Keratinocyte (primary cell): ENCODE results near the gene WIPF3. TPM values are rescaled to one million over a fixed set of nuclear protein-coding genes. Genes with fewer than 3 reads are reported as not detected.

Experiments
- DNase-seq: peaks from one replicate; pipeline ENCODE4 v3.0.0-alpha.2; 2011; ENCODE audit warnings: low read depth, missing footprints, low spot score
- FAIRE-seq: peaks from 2 replicates; lab custom pipeline; 2011; peaks lifted over from hg19 to GRCh38; lab: Jason Lieb, UNC
- H2AFZ ChIP-seq: 2 replicates; pipeline ENCODE4 v1.6.0; 2012; ENCODE audit warnings: low read length, control low read depth, inconsistent platforms; ENCODE audit not compliant: control insufficient read depth
- H3K27ac ChIP-seq: 2 replicates; pipeline ENCODE4 v1.5.1; 2011; ENCODE audit warnings: low read length; ENCODE audit not compliant: control insufficient read depth, insufficient read depth
- H3K27me3 ChIP-seq: 3 replicates; pipeline ENCODE4 v1.6.0; 2011; ENCODE audit warnings: low read length; ENCODE audit not compliant: control insufficient read depth, insufficient read depth; ENCODE audit errors: extremely low read depth
- H3K36me3 ChIP-seq, 2 experiments: 2 replicates in 1 of 2; 3 replicates in 1 of 2; pipeline ENCODE4 v1.5.1; 2011; ENCODE audit warnings: low read length in 2 of 2, mild to moderate bottlenecking in 1 of 2; ENCODE audit not compliant: control insufficient read depth in 2 of 2, insufficient read depth in 2 of 2; ENCODE audit errors: extremely low read depth in 1 of 2
- H3K4me1 ChIP-seq: 3 replicates; pipeline ENCODE4 v1.5.1; 2011; ENCODE audit warnings: low read length; ENCODE audit not compliant: control insufficient read depth, insufficient read depth; ENCODE audit errors: extremely low read depth
- H3K4me2 ChIP-seq: 3 replicates; pipeline ENCODE4 v1.6.0; 2011; ENCODE audit warnings: low read depth, low read length; ENCODE audit not compliant: control insufficient read depth, insufficient read depth; ENCODE audit errors: extremely low read depth
- H3K4me3 ChIP-seq, 3 experiments: fragments of 200-600 bp in 1 of 3; sonication (generic) in 1 of 3; 2 replicates in 2 of 3; 3 replicates in 1 of 3; pipeline ENCODE4 v1.5.1; 2011 to 2016; ENCODE audit warnings: low read length in 3 of 3, mild to moderate bottlenecking in 3 of 3, control low read depth in 2 of 3, inconsistent platforms in 1 of 3, low read depth in 1 of 3, mixed read lengths in 1 of 3, mixed run types in 1 of 3, moderate library complexity in 1 of 3; ENCODE audit not compliant: control insufficient read depth in 2 of 3, insufficient read depth in 2 of 3; ENCODE audit errors: extremely low read depth in 1 of 3
- H3K79me2 ChIP-seq: 2 replicates; pipeline ENCODE4 v1.6.0; 2012; ENCODE audit warnings: low read length; ENCODE audit not compliant: control insufficient read depth, insufficient read depth
- H3K9ac ChIP-seq: 3 replicates; pipeline ENCODE4 v1.6.0; 2011; ENCODE audit warnings: low read length; ENCODE audit not compliant: control insufficient read depth, insufficient read depth; ENCODE audit errors: extremely low read depth
- H3K9me1 ChIP-seq: 3 replicates; pipeline ENCODE4 v1.6.0; 2011; ENCODE audit warnings: low read length; ENCODE audit not compliant: control insufficient read depth, insufficient read depth; ENCODE audit errors: extremely low read depth
- H3K9me3 ChIP-seq: 2 replicates; pipeline ENCODE4 v1.5.1; 2012; ENCODE audit warnings: low read depth, low read length; ENCODE audit not compliant: control insufficient read depth
- H4K20me1 ChIP-seq: 3 replicates; pipeline ENCODE4 v1.6.0; 2011; ENCODE audit warnings: low read length; ENCODE audit not compliant: control insufficient read depth, insufficient read depth; ENCODE audit errors: extremely low read depth
- CTCF ChIP-seq, 3 experiments: IDR thresholded peaks in 1 of 3; conservative IDR thresholded peaks in 1 of 3; optimal IDR thresholded peaks in 1 of 3; 2 replicates in 2 of 3; 3 replicates in 1 of 3; pipeline versions ENCODE3 to v1.5.1; 2011; ENCODE audit warnings: low read length in 3 of 3, mild to moderate bottlenecking in 3 of 3, moderate library complexity in 2 of 3, control low read depth in 1 of 3, inconsistent platforms in 1 of 3; ENCODE audit not compliant: insufficient read depth in 2 of 3; ENCODE audit errors: extremely low read depth in 1 of 3
- EZH2 ChIP-seq: IDR thresholded peaks from one replicate; pipeline ENCODE4 v1.6.1; 2012; ENCODE audit warnings: inconsistent platforms, mild to moderate bottlenecking, low read length, moderate library complexity
- dilution Hi-C: fragments of 300-500 bp; cut with MboI; formaldehyde crosslinking; loops from one replicate; pipeline ENCODE4 v1.7.0; 2020; ENCODE audit warnings: low sequenced_read_pairs; ENCODE audit not compliant: extremely low pct_ligation_motif_present
- polyA plus RNA-seq, 5 experiments: library from polyadenylated mRNA; depleted of rRNA in 3 of 5; stranded (reverse) in 3 of 5; stranded (forward) in 1 of 5; unstranded in 1 of 5; fragments of >200 nt; gene quantifications; 1 replicate in 1 of 5; 2 replicates in 3 of 5; 3 replicates in 1 of 5; pipeline versions ENCODE4 v1.2.1 to v1.2.3, GENCODE V29; 2011 to 2012; ENCODE audit warnings: missing spikeins in 2 of 5, low read depth in 1 of 5, low replicate concordance in 1 of 5

Gene WIPF3
- polyA plus RNA-seq, 1 donor (not counting 4 experiments of a cell fraction or from before 2014, with no cell fraction given): 0.04 TPM

GRCh38 chr7:29825775-29826529 lies 19.6 kb downstream of the WIPF3 start:
- FAIRE-seq: no peak
- peaks cover 13% of the 10 kb centered on the region for H3K27me3 ChIP-seq
- TF ChIP-seq CTCF (optimal IDR thresholded peaks at IDR 0.05 in 1 of 3, IDR thresholded peaks at IDR 0.05 in 1 of 3, conservative IDR thresholded peaks at IDR 0.05 in 1 of 3; ENCODE audit: extremely low read depth in 1 of 3, insufficient read depth in 2 of 3, low read length in 3 of 3): no peak
- TF ChIP-seq EZH2: no peak

GRCh38 chr7:29826530-29826822 lies 20.2 kb downstream of the WIPF3 start:
- Histone ChIP-seq H3K9me3 (no peaks in the 10 kb centered on the region), H3K27me3 (peaks cover 8% of the 10 kb centered on the region), H2AFZ (no peak overlapping the region), H3K4me1 (no peaks in the 10 kb centered on the region), H3K4me2 (no peak overlapping the region), H3K9ac (no peak overlapping the region), H3K36me3 (no peaks in the 10 kb centered on the region), H4K20me1 (no peaks in the 10 kb centered on the region), H3K9me1 (no peaks in the 10 kb centered on the region), H3K4me3 (no peak overlapping the region), H3K79me2 (no peaks in the 10 kb centered on the region), H3K27ac (no peak overlapping the region)
- dilution Hi-C loops: no loop called here
- DNase-seq (no peak), FAIRE-seq (no peak)
- no peak for TF ChIP-seq CTCF (optimal IDR thresholded peaks at IDR 0.05 in 1 of 3, IDR thresholded peaks at IDR 0.05 in 1 of 3, conservative IDR thresholded peaks at IDR 0.05 in 1 of 3; ENCODE audit: extremely low read depth in 1 of 3, insufficient read depth in 2 of 3, low read length in 3 of 3)
- no peak for TF ChIP-seq EZH2

More at GRCh38 chr7:29825775-29826529, 19.6 kb downstream of the WIPF3 start:
- H2AFZ ChIP-seq: no peak overlapping the region
- no peak overlapping the region for H3K4me2 ChIP-seq
- dilution Hi-C loops: no loop called here
- DNase-seq: no peak
- no peaks in the 10 kb centered on the region for H4K20me1 ChIP-seq
- no peak overlapping the region for H3K9ac ChIP-seq
- no peaks in the 10 kb centered on the region for H3K79me2 ChIP-seq
- H3K9me1 ChIP-seq: no peaks in the 10 kb centered on the region
- H3K4me3 ChIP-seq: no peak overlapping the region
- H3K9me3 ChIP-seq: no peaks in the 10 kb centered on the region
- H3K36me3 ChIP-seq: no peaks in the 10 kb centered on the region
- no peaks in the 10 kb centered on the region for H3K4me1 ChIP-seq
- H3K27ac ChIP-seq: no peak overlapping the region
